ENCODE measurements around the gene CELF6. TPM values are rescaled to one million over a fixed set of nuclear protein-coding genes. Genes with fewer than 3 reads are reported as not detected.
"Not testable (repeated sequence)": the region's sequence is repeated elsewhere in the genome, so short reads cannot be mapped to it uniquely, and the experiment has no call there.

CELF6 gene
- total RNA-seq, 8 experiments from 2014 or later = 0.52 to 12.0 (median 4.2) TPM

GRCh38 chr15:72280751-72281150, 39.2 kb downstream of the CELF6 start:
- Histone ChIP-seq H3K4me3 (no peak overlapping the region), H3K27ac (no peak overlapping the region), H3K4me1 (replicated peaks in 1 of 2) (no peaks in the 10 kb centered on the region)
- ATAC-seq (replicated peaks in 6 of 8) = no peak
- 29 to 58% methylated on average over 2 of the region's 2 CpGs; no CpG with 5 or more reads in 8 of the 10 experiments for WGBS, 10 experiments
- in situ Hi-C loops (cut with MboI; ENCODE audit: low pct_unique_long_range_greater_than_20kb in 2 of 9, low sequenced_read_pairs in 9 of 9, unreplicated experiment in 9 of 9) = no loop called here

GRCh38 chr15:72278737-72279136, 41.2 kb downstream of the CELF6 start:
- no peak for ATAC-seq (replicated peaks in 6 of 8)

GRCh38 chr15:72276326-72276700, 43.6 kb downstream of the CELF6 start:
- in situ Hi-C loops (cut with MboI; ENCODE audit: low pct_unique_long_range_greater_than_20kb in 2 of 9, low sequenced_read_pairs in 9 of 9, unreplicated experiment in 9 of 9) = no loop called here
- no peak overlapping the region for H3K27ac ChIP-seq
- H3K4me1 ChIP-seq (replicated peaks in 1 of 2) = peaks cover 8 to 9% of the 10 kb centered on the region in 2 donors
- no peak overlapping the region for H3K4me3 ChIP-seq
- no peak for ATAC-seq (replicated peaks in 6 of 8)

More at GRCh38 chr15:72278737-72279136, 41.2 kb downstream of the CELF6 start:
- H3K27ac ChIP-seq = no peak overlapping the region
- no peak overlapping the region for H3K4me3 ChIP-seq
- no peaks in the 10 kb centered on the region for H3K4me1 ChIP-seq (replicated peaks in 1 of 2)
- whole genome bisulfite sequencing, 10 experiments = 43 to 88% (median 80%) methylated on average over 1 of the region's 1 CpG; no CpG with 5 or more reads in 5 of the 10 experiments
- in situ Hi-C loops (cut with MboI; ENCODE audit: low pct_unique_long_range_greater_than_20kb in 2 of 9, low sequenced_read_pairs in 9 of 9, unreplicated experiment in 9 of 9) = no loop called here

GRCh38 chr15:72275635-72276325, 44.2 kb downstream of the CELF6 start:
- in situ Hi-C loops (cut with MboI; ENCODE audit: low pct_unique_long_range_greater_than_20kb in 2 of 9, low sequenced_read_pairs in 9 of 9, unreplicated experiment in 9 of 9); ATAC-seq (replicated peaks in 6 of 8); H3K27ac ChIP-seq; H3K4me3 ChIP-seq: not testable (repeated sequence)
- peaks cover 13 to 14% of the 10 kb centered on the region in 2 donors for H3K4me1 ChIP-seq (replicated peaks in 1 of 2)

GRCh38 chr15:72272997-72273352, 47.0 kb downstream of the CELF6 start:
- peak in 1 of 8 experiments; percentile 3 for ATAC-seq (replicated peaks in 6 of 8)
- Histone ChIP-seq H3K27ac (peak overlapping the region in 1 of 2 donors; percentile 72), H3K4me3 (peak overlapping the region; percentile 65 to 95 (median 75)), H3K4me1 (replicated peaks in 1 of 2) (peaks cover 14 to 17% of the 10 kb centered on the region in 2 donors)
- in situ Hi-C loops (cut with MboI; ENCODE audit: low pct_unique_long_range_greater_than_20kb in 2 of 9, low sequenced_read_pairs in 9 of 9, unreplicated experiment in 9 of 9) = no loop called here
- 19 to 83% (median 69%) methylated on average over 1 to 7 of the region's 10 CpGs; no CpG with 5 or more reads in 3 of the 10 experiments for WGBS, 10 experiments

- ATAC-seq (replicated peaks in 6 of 8) = peak; percentile 91 to 98 (median 97)
- in situ Hi-C loops (cut with MboI; ENCODE audit: low pct_unique_long_range_greater_than_20kb in 2 of 9, low sequenced_read_pairs in 9 of 9, unreplicated experiment in 9 of 9) = no loop called here
- Histone ChIP-seq H3K4me1 (replicated peaks in 1 of 2) (peaks cover 14 to 17% of the 10 kb centered on the region in 2 donors), H3K27ac (peak within 1 kb of the TSS; percentile 69 to 84), H3K4me3 (peak within 1 kb of the TSS; percentile 65 to 95 (median 75))
- WGBS, 10 experiments = no CpG with 5 or more reads among the region's 82 CpGs
These were observed 47.6 kb downstream of the CELF6 start, which contains the start of gene PARP6 for GRCh38 chr15:72272213-72272996. PARP6 (minus strand) TSS chr15:72272554; CDS start chr15:72267477, 5,077 bp downstream.

GRCh38 chr15:72271895-72272212, 48.1 kb downstream of the CELF6 start:
- peak overlapping the region; percentile 69 to 84 for H3K27ac ChIP-seq
- peak overlapping the region; percentile 65 to 95 (median 75) for H3K4me3 ChIP-seq
- in situ Hi-C loops (cut with MboI; ENCODE audit: low pct_unique_long_range_greater_than_20kb in 2 of 9, low sequenced_read_pairs in 9 of 9, unreplicated experiment in 9 of 9) = no loop called here
- peak in 5 of 8 experiments; percentile 1 to 4 (median 3) for ATAC-seq (replicated peaks in 6 of 8)
- 0 to 40% (median 30%) methylated on average over 1 to 4 of the region's 13 CpGs; no CpG with 5 or more reads in 3 of the 10 experiments for WGBS, 10 experiments
- H3K4me1 ChIP-seq (replicated peaks in 1 of 2) = peaks cover 14 to 17% of the 10 kb centered on the region in 2 donors

GRCh38 chr15:72271221-72271620, 48.7 kb downstream of the CELF6 start:
- in situ Hi-C loops (cut with MboI; ENCODE audit: low pct_unique_long_range_greater_than_20kb in 2 of 9, low sequenced_read_pairs in 9 of 9, unreplicated experiment in 9 of 9) = no loop called here

GRCh38 chr15:72269739-72270138, 50.2 kb downstream of the CELF6 start:
- Histone ChIP-seq H3K27ac (no peak overlapping the region), H3K4me1 (replicated peaks in 1 of 2) (peaks cover 14 to 17% of the 10 kb centered on the region in 2 donors), H3K4me3 (no peak overlapping the region)
- WGBS, 10 experiments = 89 to 100% (median 100%) methylated on average over 1 to 4 of the region's 4 CpGs
- ATAC-seq (replicated peaks in 6 of 8) = no peak
- in situ Hi-C loops (cut with MboI; ENCODE audit: low pct_unique_long_range_greater_than_20kb in 2 of 9, low sequenced_read_pairs in 9 of 9, unreplicated experiment in 9 of 9) = no loop called here

More at GRCh38 chr15:72271221-72271620, 48.7 kb downstream of the CELF6 start:
- peaks cover 14 to 17% of the 10 kb centered on the region in 2 donors for H3K4me1 ChIP-seq (replicated peaks in 1 of 2)
- H3K27ac ChIP-seq = no peak overlapping the region
- ATAC-seq (replicated peaks in 6 of 8) = no peak
- H3K4me3 ChIP-seq = peak overlapping the region in 4 of 5 donors; percentile 65 to 95 (median 80)
- WGBS, 10 experiments = 68 to 100% (median 84%) methylated on average over 2 to 4 of the region's 4 CpGs

- in situ Hi-C loops (cut with MboI; ENCODE audit: low pct_unique_long_range_greater_than_20kb in 2 of 9, low sequenced_read_pairs in 9 of 9, unreplicated experiment in 9 of 9) = no loop called here
- 40 to 100% (median 89%) methylated on average over 1 to 5 of the region's 5 CpGs; no CpG with 5 or more reads in 3 of the 10 experiments for WGBS, 10 experiments
These were observed 54.9 kb downstream of the CELF6 start for GRCh38 chr15:72265031-72265430.

GRCh38 chr15:72252663-72253299, 67.2 kb downstream of the CELF6 start:
- H3K4me1 ChIP-seq (replicated peaks in 1 of 2) = no peaks in the 10 kb centered on the region
- in situ Hi-C loops (cut with MboI; ENCODE audit: low pct_unique_long_range_greater_than_20kb in 2 of 9, low sequenced_read_pairs in 9 of 9, unreplicated experiment in 9 of 9) = loop anchor here in 1 of 9 experiments (10.0 kb wide), 1 partner anchor 62 kb away; no protein-coding TSS in a partner anchor
- no peak for ATAC-seq (replicated peaks in 6 of 8)
- WGBS, 10 experiments = 88 to 100% (median 93%) methylated on average over 1 to 9 of the region's 10 CpGs
- H3K4me3 ChIP-seq = no peak overlapping the region
- no peak overlapping the region for H3K27ac ChIP-seq

More at GRCh38 chr15:72265031-72265430, 54.9 kb downstream of the CELF6 start:
- H3K4me1 ChIP-seq (replicated peaks in 1 of 2) = no peaks in the 10 kb centered on the region
- no peak overlapping the region for H3K4me3 ChIP-seq
- no peak for ATAC-seq (replicated peaks in 6 of 8)
- no peak overlapping the region for H3K27ac ChIP-seq

- H3K27ac ChIP-seq = no peak overlapping the region
- no peaks in the 10 kb centered on the region for H3K4me1 ChIP-seq (replicated peaks in 1 of 2)
- peak in 2 of 8 experiments; percentile 66 to 68 for ATAC-seq (replicated peaks in 6 of 8)
- WGBS, 10 experiments = 60 to 100% (median 73%) methylated on average over 1 to 3 of the region's 3 CpGs; no CpG with 5 or more reads in 2 of the 10 experiments
- in situ Hi-C loops (cut with MboI; ENCODE audit: low pct_unique_long_range_greater_than_20kb in 2 of 9, low sequenced_read_pairs in 9 of 9, unreplicated experiment in 9 of 9) = no loop called here
- no peak overlapping the region for H3K4me3 ChIP-seq
These were observed 70.7 kb downstream of the CELF6 start for GRCh38 chr15:72249142-72249810.
